Daoy (cell line): ENCODE measurements around the gene BORCS8. TPM values are rescaled to one million over a fixed set of nuclear protein-coding genes. Genes with fewer than 3 reads are reported as not detected.
"Not testable (repeated sequence)": the region's sequence is repeated elsewhere in the genome, so short reads cannot be mapped to it uniquely, and the experiment has no call there.

Experiments used
- DNase-seq: peaks from one replicate; pipeline ENCODE4 v3.0.0-alpha.2; 2015; ENCODE audit warnings: low read depth
- total RNA-seq: library from RNA; depleted of rRNA; stranded (reverse); fragments of >200 nt; shearing (Covaris generic); gene quantifications from 2 replicates; pipeline ENCODE4 v1.2.3, GENCODE V29; 2014; rRNA removed

Gene BORCS8
- total RNA-seq, 1 experiment from 2014 or later: 18.7 TPM

DNA sequence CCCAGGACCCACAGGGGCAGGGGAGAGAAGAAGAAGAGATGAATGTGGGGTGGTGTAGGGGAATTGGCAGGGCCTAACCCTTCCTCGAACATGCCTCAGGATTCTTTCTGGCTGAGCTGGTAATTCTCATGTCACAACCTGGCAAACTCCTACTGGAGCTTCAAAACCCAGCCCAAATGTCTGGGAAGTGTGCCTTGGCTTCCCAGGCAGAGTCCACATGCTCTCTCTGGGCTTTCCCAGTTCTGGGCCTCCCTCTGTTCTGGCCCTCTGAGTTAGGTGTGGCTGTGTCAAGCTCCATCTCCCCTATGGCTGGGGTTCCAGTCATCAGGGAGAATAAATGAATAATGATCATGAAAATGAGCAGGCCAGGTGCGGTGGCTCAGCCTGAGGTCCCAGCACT is 42.5 kb downstream of the BORCS8 start:
- DNase-seq: no peak

GRCh38 chr19:19148504-19148903 is 43.4 kb downstream of the BORCS8 start:
- DNase-seq: not testable (repeated sequence)

DNA sequence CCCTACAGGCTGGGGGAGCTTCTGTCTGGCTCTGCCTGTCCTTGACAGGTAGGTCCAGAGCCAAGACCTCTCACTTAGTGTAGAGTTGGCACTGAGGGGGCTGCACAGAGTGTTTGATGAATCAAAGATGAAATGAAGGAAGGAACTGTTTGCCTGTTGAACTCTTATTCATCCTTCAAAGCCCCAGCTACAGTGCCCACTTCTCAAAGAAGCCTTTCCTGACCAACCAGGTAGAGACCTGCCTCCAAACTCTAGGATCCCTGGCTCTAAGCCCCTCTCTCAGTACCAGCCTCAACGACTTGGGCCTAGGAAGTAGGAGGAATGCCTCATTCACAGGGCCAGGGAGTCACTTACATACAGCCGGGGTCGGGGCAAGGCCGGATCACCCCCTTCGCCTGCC is 44.6 kb downstream of the BORCS8 start:
- no peak for DNase-seq

GRCh38 chr19:19146865-19147264 is 45.1 kb downstream of the BORCS8 start:
- DNase-seq: no peak

DNA sequence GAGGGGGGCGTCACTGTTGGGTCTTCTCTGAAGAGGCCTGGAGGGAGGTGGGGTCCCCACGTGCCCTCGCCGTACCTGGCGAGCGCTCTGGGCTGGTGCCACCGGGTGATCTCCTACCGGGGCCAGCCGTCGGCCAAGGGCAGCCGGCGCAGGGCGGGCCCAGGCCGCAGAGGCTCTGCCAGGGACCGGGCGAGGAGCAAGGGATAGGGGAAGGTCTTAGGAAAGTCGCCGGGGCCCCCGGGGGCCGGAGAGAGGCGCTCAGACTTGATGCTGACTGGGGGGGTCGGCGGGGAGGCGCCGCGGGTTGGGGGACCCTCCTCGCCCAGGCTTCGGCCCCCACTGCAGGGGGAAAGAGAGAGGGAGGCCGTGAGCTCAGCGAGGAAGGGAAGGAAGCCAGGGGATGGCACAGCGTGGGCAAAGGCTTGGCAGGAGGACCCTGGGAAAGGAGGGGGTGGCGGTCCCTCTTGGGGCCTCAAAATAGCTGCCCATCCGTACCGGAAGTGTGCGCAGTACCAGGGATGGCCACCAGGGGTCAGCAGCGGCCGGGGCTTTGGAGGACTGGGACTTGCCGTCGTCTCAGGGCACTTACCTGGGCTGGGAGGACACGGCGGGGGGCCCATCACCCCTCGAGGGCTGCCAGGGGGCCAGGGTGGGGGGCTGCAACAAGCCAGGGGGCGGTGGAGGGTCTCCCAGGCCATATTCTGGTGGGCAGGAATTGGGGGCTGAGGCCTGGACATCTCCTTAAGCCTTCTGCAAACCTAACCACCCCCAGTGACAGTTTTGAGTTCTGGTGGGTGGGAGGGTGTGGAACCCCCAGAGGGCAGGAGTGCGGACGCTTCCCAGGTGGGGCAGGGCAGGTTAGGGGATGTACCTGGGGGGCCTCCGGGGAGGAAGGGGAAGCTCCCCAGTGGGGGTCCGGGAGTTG is 46.0 kb downstream of the BORCS8 start:
- peak; percentile 78 for DNase-seq

DNA sequence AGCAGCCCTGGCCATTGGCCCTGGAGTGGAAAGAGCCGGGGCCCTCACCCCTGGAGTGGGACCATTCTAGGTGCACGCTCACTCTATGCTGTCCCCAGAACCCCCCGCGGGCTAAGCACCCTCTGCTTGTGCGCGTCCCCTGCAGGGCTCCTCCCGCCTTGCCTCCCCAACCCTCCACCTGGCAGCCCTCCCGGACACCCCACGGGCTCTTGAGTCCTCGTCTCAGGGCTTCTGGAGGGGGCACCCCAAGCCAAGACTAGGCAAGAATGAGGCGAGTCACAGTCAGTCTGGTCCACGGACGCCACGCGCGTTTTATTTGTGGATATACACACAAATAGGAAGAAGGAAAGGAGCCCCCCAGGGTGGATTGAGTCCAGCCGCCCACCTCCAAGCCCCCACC is 46.7 kb downstream of the BORCS8 start:
- no peak for DNase-seq

- no peak for DNase-seq
Measured at GRCh38 chr19:19142347-19142746, 49.6 kb downstream of the BORCS8 start.

- no peak for DNase-seq
Measured at GRCh38 chr19:19140476-19140875, 51.5 kb downstream of the BORCS8 start.

DNA sequence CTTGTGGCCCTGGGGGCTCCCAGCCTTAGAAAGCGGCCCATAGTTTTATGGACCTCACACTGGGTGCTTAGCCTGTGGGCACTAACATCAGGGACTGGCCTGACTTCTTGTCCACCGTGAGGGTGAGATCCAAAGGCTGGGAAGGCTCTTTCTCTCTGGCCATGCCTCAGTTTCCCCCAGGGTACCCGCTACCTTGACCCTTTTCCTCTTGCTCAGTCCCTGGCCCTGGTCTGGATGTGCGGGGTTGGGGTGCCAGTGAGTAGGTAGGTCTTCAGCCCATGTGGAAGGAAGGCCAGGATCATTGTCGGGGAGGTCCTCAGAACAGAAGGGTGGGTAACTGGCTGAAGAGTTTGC is 52.1 kb downstream of the BORCS8 start:
- DNase-seq: no peak

DNA sequence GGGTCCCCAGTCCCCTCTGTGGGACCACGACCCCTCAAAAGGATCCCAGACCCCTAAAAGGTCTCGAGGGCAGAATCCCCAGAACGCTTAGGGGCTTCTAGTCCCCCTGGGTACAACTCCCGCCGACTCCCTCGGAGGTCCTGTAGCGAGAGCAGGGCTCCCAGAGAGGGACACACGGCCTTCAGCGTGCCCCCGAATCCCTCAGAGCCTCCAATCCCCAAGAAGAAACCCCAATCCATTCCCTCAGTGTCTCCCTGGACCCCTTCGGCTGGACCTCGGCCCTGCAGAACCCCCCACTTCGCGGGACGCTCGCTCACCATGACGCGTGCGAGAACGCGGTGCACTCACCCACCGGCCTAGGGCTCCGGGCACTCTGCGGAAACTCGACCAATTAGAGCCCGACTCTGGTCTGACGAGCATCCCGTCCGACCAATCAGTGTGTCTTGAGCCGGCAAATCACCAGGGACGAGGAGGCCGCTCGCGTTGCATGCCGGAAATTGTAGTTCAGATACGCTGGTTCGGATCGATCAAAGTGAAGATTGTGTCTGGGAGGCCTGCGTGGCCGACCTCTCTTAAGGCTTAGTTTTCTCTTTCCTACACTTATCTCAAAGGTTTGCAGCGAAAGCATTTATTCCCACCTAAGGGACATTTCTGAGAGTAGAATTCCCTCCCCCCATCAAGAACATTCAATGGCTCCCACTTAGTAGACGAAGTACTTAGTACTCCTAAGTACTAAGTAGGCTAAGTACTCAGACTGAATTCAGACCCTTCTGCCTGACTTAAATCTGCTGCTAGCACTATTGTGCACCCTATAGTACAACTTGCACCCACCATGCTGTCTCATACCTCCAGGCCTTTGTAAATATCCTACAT is 53.6 kb downstream of the BORCS8 start, which contains the start of gene TMEM161A:
Gene TMEM161A (minus strand): TSS at position 370 of the 873 bp plus-strand sequence. CDS start 50 bp downstream, at position 320.
- DNase-seq: peak; percentile 99

DNA sequence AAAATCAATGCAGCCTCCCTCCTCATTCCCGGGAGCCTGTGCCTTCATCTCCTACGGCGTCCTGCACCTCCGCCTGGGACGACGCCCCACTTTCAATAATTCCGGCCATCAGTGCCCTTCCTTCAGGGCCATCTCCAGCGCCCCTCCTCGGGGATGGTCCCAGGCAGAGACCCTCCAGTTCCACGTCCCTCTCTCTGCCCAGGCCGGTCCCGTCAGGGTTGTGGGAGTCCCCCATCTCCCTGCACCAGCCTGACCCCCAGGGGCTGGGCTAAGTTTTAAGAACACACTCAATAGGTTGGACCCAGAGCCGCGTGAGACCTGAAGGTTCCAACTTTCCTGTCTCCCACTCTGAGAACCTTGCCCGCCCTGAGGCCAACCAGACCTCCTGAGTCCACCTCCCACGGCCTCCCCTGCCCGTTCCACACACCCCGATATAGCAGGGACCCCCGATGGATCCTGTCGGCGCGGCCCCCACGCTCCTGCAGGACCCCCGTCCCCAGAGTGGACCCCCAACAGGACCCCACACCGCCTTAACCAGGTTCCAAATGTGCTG is 54.3 kb downstream of the BORCS8 start:
- no peak for DNase-seq

DNA sequence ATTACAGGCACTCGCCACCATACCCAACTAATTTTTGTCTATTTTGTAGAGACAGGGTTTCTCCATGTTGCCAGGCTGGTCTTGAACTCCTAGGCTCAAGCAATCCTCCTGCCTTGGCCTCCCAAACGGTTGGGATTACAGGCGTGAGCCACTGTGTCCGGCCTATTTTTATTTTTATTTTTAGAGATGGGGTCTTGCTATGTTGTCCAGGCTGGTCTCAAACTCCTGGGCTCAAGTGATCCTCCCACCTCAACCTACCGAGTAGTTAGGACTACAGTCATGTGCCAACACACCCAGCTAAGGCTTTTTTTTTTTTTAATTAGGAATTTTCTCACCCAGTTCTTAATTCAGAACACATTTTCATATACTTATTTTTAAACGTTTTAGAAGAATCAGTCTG is 56.2 kb downstream of the BORCS8 start:
- DNase-seq: not testable (repeated sequence)

DNA sequence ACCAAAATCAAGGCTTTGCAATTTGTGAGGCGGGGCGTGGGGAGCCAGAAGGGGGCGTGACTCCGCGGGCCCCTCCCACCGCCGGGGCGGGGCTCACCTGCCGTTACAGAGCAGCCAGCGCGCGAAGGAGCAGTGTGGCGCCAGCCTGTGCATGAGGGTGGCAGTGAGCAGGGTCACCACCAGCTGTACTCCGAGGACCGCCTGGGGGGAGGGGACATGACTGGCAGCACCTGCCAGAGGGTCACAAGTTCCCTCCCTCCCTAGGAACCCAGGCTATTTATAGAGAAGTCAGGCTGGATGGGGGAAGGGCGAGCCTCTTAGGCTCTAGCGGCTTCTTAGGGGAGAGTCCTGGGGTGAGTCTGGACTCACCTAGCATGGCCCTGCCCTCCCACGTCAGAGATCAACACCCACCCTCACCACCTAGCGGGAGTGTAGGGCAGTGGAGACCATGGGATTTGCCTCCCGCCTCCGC is 57.2 kb downstream of the BORCS8 start:
- DNase-seq: no peak

DNA sequence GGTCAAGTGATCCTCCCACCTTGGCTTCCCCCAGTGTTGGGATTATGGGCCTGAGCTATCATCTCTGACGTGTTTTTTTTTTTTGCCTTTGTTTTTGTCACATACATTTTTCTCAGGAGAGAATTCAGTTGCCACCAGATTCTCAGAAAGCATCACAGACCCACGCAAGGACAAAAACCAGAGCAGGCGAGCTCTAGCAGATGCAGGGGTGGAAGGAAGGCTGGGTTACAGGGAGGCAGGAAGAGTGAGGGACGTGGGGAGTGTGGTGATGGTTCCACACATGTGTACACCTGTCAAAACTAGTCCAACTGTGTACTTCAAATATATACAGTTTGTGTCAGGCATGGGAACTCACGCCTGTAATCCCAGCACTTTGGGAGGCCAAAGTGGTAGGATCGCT is 58.0 kb downstream of the BORCS8 start:
- DNase-seq: no peak

GRCh38 chr19:19132912-19133311 is 59.0 kb downstream of the BORCS8 start:
- DNase-seq: no peak

- no peak for DNase-seq
Measured at GRCh38 chr19:19131989-19132388, 60.0 kb downstream of the BORCS8 start.

Other genes with a start within 250 kb of the BORCS8 start
- 31.9 and 33.5 TPM in 2 replicates for gene SUGP2, start 158.6 kb downstream of the BORCS8 start, total RNA-seq
- gene ARMC6, start 158.5 kb downstream of the BORCS8 start, total RNA-seq: 82.6 and 91.8 TPM in 2 replicates
- 1.3 and 6.2 TPM in 2 replicates for gene SLC25A42, start 128.2 kb downstream of the BORCS8 start, total RNA-seq
- 26.7 and 35.8 TPM in 2 replicates for gene TMEM161A, start 53.7 kb downstream of the BORCS8 start, total RNA-seq
- gene MEF2B, start 21.9 kb downstream of the BORCS8 start, total RNA-seq: 0.06 TPM in 1 of 2 replicates, not detected in the other
- 87.1 and 109 TPM in 2 replicates for gene RFXANK, start 106 bp upstream of the BORCS8 start, total RNA-seq
- 25.1 and 31.3 TPM in 2 replicates for gene NR2C2AP, start 11.3 kb upstream of the BORCS8 start, total RNA-seq
- 0.06 TPM in 1 of 2 replicates, not detected in the other for gene NCAN, start 19.8 kb upstream of the BORCS8 start, total RNA-seq
- gene TM6SF2, start 81.1 kb upstream of the BORCS8 start, total RNA-seq: not detected in 2 replicates
- 20.8 and 44.8 TPM in 2 replicates for gene SUGP1, start 128.4 kb upstream of the BORCS8 start, total RNA-seq
- gene MAU2, start 128.7 kb upstream of the BORCS8 start, total RNA-seq: 12.8 and 17.5 TPM in 2 replicates
- gene GATAD2A, start 213.5 kb upstream of the BORCS8 start, total RNA-seq: 43.9 and 45.6 TPM in 2 replicates